HUES48 (cell line): Measurements from ENCODE around the gene CDK5R1.

Experiments
- H3K27ac ChIP-seq: one replicate; pipeline ENCODE4 v1.7.0; 2013; ENCODE audit warnings: low read depth, low read length, inconsistent platforms
- H3K27me3 ChIP-seq: 2 replicates; pipeline ENCODE4 v1.6.1; 2013; ENCODE audit warnings: mild to moderate bottlenecking, low read length; ENCODE audit not compliant: control insufficient read depth, insufficient read depth
- H3K36me3 ChIP-seq: 2 replicates; pipeline ENCODE4 v1.6.1; 2013; ENCODE audit warnings: low read length; ENCODE audit not compliant: control insufficient read depth, insufficient read depth
- H3K4me1 ChIP-seq: 2 replicates; pipeline ENCODE4 v1.6.1; 2013; ENCODE audit warnings: mild to moderate bottlenecking, low read length; ENCODE audit not compliant: control insufficient read depth, insufficient read depth
- H3K4me3 ChIP-seq: 2 replicates; pipeline ENCODE4 v1.5.1; 2013; ENCODE audit warnings: mild to moderate bottlenecking, low read depth, low read length
- H3K9ac ChIP-seq: 2 replicates; pipeline ENCODE4 v1.6.1; 2013; ENCODE audit warnings: mild to moderate bottlenecking, low read depth, low read length, moderate library complexity
- H3K9me3 ChIP-seq: 2 replicates; pipeline ENCODE4 v1.6.1; 2013; ENCODE audit warnings: low read length; ENCODE audit not compliant: control insufficient read depth, insufficient read depth

CDK5R1 gene

DNA sequence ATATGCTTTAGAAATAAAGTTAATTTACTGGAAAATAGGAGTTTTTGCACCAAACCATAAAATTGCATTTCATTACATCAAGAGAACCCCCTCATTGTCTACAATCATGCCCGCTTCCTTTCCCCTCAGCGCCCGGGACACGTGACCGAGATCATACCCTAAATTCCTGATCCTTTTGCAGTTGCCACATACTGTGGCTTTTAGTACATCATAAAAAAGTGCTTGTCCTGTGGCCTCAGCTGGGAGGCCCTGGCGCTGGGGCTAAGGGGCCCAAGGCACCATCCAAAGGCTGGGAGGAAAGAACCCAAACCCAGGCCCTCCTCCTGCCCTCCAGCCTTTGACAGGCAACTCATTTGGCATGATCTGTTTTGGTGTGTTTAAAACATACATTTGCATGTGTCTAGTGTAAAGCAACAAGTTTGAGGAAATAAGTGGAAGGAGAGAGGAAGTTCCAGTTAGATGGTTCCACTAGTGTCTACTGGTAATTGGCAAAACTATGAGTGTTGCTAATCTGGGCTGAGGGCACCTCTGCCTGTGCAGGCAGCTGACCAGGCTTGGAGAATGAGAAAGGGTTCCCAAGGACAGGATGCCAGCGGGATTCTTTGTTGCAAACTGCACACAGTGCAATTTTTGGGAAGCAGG lies 6.0 kb downstream of the CDK5R1 start:
- H3K27ac ChIP-seq, result no peak overlapping the region

DNA sequence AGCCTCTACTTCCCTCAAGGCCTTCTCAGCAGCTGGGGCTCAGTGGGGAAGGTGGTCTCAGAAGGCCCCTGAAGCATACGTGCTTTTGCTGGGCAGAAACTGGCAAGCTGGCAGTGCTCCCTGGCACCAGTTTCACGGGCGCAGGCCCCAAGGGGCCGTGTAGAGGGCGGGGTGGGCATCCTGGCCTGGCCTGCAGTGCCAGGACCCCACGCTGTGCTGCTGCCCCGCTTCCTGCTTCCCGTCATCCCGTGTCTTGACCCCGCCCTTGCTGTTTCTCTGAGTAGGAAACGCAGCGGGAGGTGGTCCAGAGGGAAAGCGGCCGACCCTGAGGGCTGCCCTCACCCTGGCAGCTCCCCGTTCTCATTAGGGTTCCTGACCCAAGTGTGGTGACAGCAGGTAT lies 6.8 kb downstream of the CDK5R1 start:
- Histone ChIP-seq H3K36me3 (peaks cover 25% of the 10 kb centered on the region), H3K4me1 (peaks cover 16% of the 10 kb centered on the region; the same call in 1 of the 2 replicates), H3K9ac (no peak overlapping the region), H3K9me3 (no peaks in the 10 kb centered on the region), H3K4me3 (no peak overlapping the region), H3K27me3 (no peaks in the 10 kb centered on the region), H3K27ac (no peak overlapping the region)

More for the DNA sequence above, 6.0 kb downstream of the CDK5R1 start:
- H3K4me3 ChIP-seq, result no peak overlapping the region
- peaks cover 22% of the 10 kb centered on the region for H3K4me1 ChIP-seq
- H3K27me3 ChIP-seq, result no peaks in the 10 kb centered on the region
- H3K9me3 ChIP-seq, result no peaks in the 10 kb centered on the region
- peaks cover 32% of the 10 kb centered on the region for H3K36me3 ChIP-seq
- no peak overlapping the region for H3K9ac ChIP-seq

DNA sequence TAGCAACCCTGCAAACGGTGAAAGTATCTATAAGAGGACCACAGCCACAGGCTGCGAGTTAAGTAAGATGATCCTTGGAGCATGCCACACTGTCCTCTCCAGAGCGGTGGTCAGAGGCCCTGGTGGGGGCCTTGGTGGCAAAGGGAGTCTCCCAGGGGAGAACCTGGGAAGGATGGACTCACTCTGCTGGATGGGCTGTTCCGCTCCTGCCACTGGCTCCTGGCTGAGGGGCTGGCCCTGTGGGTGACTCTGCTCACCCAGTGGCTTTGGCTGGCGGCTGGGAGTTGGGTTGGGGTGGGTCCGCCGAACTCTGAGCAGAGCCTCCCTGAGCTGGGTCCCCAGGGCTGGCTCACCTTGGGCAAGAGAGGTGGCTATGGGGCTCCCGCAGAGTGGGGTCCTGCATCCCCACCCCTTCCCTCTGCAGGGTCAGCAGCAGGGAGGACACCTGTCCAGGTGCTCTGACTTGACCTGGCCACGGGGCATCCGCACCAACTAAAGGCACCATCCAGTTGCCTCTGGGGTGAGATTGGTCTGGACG lies 7.3 kb downstream of the CDK5R1 start:
- Histone ChIP-seq H3K9ac (no peak overlapping the region), H3K9me3 (no peaks in the 10 kb centered on the region), H3K4me1 (peaks cover 17% of the 10 kb centered on the region; the same call in 1 of the 2 replicates), H3K27me3 (no peaks in the 10 kb centered on the region), H3K27ac (no peak overlapping the region), H3K4me3 (no peak overlapping the region), H3K36me3 (peaks cover 21% of the 10 kb centered on the region)

DNA sequence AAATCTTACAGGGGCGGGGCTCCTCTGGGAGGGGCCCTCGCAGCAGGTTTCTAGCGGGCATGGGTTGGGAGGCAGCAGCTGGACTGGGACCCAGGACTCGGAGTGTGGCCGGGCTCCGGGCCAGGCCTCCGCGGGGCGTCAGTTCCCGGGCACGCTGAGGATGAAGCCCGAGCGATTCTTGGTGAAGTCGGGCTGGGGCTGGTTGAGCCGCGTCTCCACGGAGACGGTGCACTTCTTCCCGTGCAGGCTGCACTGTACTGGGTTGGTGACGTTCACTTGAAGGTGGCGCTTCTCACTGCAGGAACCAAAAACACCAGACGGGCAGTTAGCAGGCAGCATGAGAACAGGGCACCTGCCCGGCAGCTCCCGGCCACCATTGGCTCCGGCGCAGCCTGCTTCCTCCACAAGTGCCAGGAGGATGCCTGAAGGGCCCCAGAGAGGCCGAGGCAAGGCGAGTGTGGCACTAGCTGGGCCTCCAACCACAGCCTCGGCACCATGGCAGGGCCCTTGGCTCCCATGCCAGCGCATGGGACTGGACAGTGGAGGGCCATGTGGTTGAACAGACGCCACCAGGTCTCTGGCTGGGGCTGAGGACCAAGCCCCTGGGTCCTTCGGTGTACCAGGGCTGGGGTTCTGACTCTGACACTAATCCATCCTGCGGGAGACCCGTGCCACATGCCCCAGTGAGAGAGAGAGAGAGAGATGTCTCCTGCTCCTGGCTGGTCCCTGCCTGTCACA lies 8.0 kb downstream of the CDK5R1 start:
- Histone ChIP-seq H3K36me3 (peaks cover 14% of the 10 kb centered on the region), H3K9me3 (no peaks in the 10 kb centered on the region), H3K4me1 (peaks cover 10% of the 10 kb centered on the region; the same call in 1 of the 2 replicates), H3K4me3 (no peak overlapping the region), H3K27ac (no peak overlapping the region), H3K27me3 (no peaks in the 10 kb centered on the region), H3K9ac (no peak overlapping the region)

DNA sequence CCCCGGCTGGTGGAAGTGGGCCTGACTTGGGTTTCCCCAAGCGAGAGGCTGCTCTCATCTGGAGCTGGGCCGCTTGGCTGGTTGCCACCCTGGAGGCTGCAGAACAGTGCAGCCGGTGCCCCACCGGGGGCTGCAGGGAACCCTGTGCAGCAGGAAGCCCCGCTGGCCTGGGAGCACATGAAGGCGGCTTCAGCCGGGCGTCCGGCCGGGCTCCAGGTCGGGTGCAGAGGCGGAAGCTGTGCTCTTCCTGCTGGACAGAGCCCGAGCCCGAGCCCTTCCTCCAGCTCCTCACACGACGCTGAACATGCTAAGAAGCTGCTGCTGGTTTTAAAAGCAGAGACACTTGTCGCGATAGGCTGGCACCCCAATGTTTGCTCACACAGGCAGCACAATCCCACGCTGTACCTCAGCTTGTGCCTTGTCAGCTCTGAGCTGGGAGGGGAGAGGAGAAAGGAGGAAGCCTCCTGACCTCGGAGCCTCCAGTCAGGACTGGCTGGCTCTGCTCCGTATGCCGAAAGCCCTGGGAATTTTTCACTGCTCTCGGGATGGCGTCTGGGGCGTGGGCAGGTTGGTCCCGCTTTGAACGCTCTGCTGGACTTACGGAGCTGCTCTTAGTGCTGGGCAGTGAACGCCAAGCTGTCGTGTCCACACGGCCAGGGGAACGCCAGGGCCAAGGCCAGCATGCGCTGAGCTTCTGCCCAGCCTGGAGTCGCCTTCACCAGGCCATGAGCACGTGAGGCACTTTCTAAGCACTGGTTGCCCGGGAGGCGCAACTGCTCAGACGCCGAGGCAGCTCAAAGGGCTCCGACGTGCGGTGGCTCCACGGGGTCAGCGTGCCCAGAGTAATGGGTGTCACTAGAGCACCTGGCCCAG lies 8.8 kb downstream of the CDK5R1 start:
- peaks cover 6% of the 10 kb centered on the region for H3K36me3 ChIP-seq
- H3K4me1 ChIP-seq, result peaks cover 9% of the 10 kb centered on the region; the same call in 1 of the 2 replicates
- H3K27ac ChIP-seq, result no peak overlapping the region
- no peak overlapping the region for H3K4me3 ChIP-seq
- no peaks in the 10 kb centered on the region for H3K9me3 ChIP-seq
- no peaks in the 10 kb centered on the region for H3K27me3 ChIP-seq
- H3K9ac ChIP-seq, result no peak overlapping the region

DNA sequence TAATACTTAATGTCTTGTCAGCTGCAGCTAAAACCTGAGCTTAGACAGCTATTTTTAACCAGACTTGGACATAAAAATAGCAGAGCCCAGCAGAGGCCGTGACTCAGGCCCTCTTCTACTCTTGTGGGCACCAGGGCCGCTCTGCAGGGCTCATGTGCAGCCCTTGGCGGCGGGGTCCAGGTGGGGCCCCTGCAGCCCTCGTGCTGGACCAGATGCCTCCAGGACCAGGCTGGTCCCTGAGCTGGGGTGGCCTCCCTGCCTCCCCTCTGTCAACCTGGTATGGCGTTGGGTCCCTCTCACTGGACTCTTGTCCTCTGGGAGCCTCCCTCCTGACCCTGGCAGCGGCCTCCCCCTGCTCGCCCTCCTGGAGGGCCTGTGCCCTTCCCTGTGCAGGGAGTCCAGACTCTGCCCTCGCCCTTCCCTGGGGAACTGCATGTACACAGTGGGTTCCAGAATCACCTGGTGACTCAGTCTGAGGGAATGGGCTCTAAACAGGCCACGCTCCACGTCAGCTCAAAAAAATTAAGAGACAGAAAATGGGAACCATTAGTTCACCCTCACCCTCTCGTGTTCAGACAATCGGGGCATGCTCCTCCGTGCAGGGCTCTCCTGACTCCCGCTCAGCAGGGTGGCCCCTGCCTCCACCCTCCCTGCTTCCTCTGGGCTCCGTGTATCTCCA lies 9.7 kb downstream of the CDK5R1 start:
- Histone ChIP-seq H3K4me3 (no peak overlapping the region), H3K36me3 (no peaks in the 10 kb centered on the region), H3K4me1 (peaks cover 9% of the 10 kb centered on the region; the same call in 1 of the 2 replicates), H3K27ac (no peak overlapping the region), H3K27me3 (no peaks in the 10 kb centered on the region), H3K9ac (no peak overlapping the region), H3K9me3 (no peaks in the 10 kb centered on the region)

DNA sequence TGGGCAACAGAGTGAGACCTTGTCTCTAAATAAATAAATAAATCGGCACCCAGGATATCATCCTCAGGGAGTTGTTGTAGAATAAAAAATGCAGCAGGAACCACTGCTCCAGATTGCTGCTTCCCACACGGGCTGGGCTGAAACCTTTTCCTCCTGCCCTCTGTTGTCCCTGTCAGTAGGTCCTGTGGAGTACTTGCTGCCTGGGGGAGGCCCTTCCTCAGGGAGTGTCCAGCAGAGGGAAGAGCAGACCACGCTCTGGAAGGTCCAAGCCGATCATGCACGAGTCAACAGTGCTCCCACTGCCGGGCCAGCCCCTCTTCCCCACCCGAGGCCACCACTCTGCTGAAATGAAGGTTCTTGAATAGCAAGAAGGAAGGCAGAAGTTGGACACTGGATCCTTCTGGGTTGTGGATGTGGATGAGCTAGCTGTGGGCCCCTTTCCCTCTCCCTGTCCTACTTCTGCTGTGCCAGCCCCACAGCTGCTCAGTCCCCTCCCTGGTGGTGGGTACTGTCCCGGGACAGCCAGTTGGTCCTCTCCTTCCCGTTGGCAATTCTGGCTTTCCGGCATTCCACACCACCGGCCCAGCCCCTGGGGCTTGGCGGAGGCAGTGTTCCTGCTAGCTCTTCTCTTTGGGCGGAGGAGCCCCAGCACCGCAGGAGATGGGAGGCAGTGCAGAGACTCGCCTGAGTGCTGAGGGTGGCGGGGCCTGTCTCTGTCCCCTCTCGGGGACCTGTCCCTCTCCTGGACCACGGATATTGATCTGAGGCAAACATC lies 10.8 kb downstream of the CDK5R1 start:
- H3K4me1 ChIP-seq, result peaks cover 4% of the 10 kb centered on the region; the same call in 1 of the 2 replicates
- H3K27ac ChIP-seq, result no peak overlapping the region
- no peak overlapping the region for H3K9ac ChIP-seq
- no peaks in the 10 kb centered on the region for H3K36me3 ChIP-seq
- H3K4me3 ChIP-seq, result no peak overlapping the region
- no peaks in the 10 kb centered on the region for H3K27me3 ChIP-seq
- no peaks in the 10 kb centered on the region for H3K9me3 ChIP-seq

DNA sequence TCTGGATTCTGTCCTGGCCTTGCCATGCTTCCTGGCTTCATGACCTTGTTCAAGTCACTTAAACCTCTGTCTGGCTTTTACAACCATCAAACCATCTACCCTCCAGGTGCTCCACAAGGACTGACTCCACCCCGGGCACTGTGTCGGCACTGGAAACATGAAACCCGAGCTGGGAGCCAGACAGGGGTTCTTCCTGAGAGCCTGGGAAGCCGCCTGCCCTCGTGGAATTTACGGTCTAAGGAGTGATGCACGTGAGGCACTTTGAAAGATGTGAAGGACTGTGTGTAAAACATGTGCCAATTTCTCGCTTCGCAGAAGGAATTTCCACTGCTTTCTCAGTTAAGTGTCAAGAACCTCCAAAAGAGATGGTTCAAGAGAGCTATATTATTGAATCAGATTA lies 11.6 kb downstream of the CDK5R1 start:
- Histone ChIP-seq H3K27me3 (no peaks in the 10 kb centered on the region), H3K9ac (no peak overlapping the region), H3K27ac (no peak overlapping the region), H3K36me3 (no peaks in the 10 kb centered on the region), H3K9me3 (no peaks in the 10 kb centered on the region), H3K4me3 (no peak overlapping the region), H3K4me1 (peaks cover 4% of the 10 kb centered on the region; the same call in 1 of the 2 replicates)

DNA sequence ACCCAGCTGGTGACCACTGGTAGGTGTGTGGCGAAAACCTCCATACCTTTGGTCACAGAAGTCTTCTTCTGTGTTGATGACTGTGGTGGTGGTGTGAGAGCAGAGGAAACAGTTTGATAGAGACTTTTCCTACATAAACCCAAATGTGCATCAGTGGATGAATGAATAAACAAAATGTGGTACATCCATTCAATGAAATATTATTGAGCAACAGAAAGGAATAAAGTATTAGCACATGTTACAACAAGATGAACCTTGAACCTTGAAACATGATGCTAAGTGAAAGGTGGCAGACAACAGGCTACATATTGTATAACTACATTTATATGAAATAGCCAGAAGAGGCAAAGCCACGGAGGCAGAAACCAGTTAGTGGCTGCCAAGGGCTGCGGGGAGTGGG lies 15.2 kb downstream of the CDK5R1 start:
- Histone ChIP-seq H3K4me1 (peaks cover 4% of the 10 kb centered on the region; the same call in 1 of the 2 replicates), H3K27me3 (no peaks in the 10 kb centered on the region), H3K36me3 (no peaks in the 10 kb centered on the region), H3K9ac (no peak overlapping the region), H3K27ac (no peak overlapping the region), H3K4me3 (no peak overlapping the region), H3K9me3 (no peaks in the 10 kb centered on the region)

DNA sequence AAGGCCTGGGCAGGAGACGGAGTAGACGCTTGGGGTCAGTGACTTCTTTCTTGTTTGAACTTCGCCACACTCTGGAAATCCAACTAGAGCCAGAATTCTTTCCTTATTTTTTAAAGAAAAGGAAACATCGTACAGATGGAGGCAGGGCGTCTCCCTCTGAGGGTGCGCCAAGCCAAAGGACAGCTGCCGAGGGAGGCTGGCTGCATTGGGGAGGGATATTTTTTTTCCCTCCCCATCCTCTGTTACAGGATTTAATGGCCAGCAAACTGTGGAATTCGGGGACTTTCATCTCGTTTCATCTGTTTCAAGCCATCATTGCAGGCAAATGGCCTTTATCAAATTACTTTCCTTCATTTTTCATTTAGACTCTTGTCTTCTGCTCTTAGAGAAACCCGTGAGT lies 15.9 kb downstream of the CDK5R1 start:
- no peak overlapping the region for H3K27ac ChIP-seq
- H3K36me3 ChIP-seq, result no peaks in the 10 kb centered on the region

More for the DNA sequence above, 15.9 kb downstream of the CDK5R1 start:
- Histone ChIP-seq H3K4me3 (no peak overlapping the region), H3K9ac (no peak overlapping the region), H3K4me1 (peaks cover 4% of the 10 kb centered on the region; the same call in 1 of the 2 replicates), H3K9me3 (no peaks in the 10 kb centered on the region), H3K27me3 (no peaks in the 10 kb centered on the region)
